H1 (cell line): ENCODE results near the gene EXOC1. TPM values are rescaled to one million over a fixed set of nuclear protein-coding genes. Genes with fewer than 3 reads are reported as not detected.

Experiments
- CTCF ChIA-PET: fragments of 300-600 bp; sonication (Branson Sonifier 250); formaldehyde crosslinking; loops from one replicate; lab custom pipeline; 2021; ENCODE audit not compliant: partially characterized antibody; lab: Charles Lee
- POLR2A ChIA-PET: fragments of 300-600 bp; sonication (Branson Sonifier 250); formaldehyde crosslinking; loops from one replicate; lab custom pipeline; 2021; ENCODE audit warnings: inconsistent platforms; ENCODE audit not compliant: partially characterized antibody; lab: Charles Lee
- DNase-seq, 2 experiments: peaks; one replicate each; pipeline versions ENCODE4 v3.0.0 to v3.0.0-alpha.2; 2010 to 2022; ENCODE audit warnings: low spot score in 2 of 2, low read depth in 1 of 2, mixed read lengths in 1 of 2
- FAIRE-seq: peaks from 2 replicates; lab custom pipeline; 2011; peaks lifted over from hg19 to GRCh38; lab: Jason Lieb, UNC
- H2AFZ ChIP-seq: 2 replicates; pipeline ENCODE4 v1.8.1; 2012; ENCODE audit warnings: low read length, inconsistent platforms
- H2AK5ac ChIP-seq: 2 replicates; pipeline ENCODE4 v1.6.1; 2013; ENCODE audit warnings: low read depth, low read length
- H2BK120ac ChIP-seq: replicated peaks from 2 replicates; pipeline ENCODE3; 2013; ENCODE audit warnings: low read depth, low read length, inconsistent platforms
- H2BK12ac ChIP-seq: 2 replicates; pipeline ENCODE4 v1.6.1; 2013; ENCODE audit warnings: low read depth, low read length
- H2BK15ac ChIP-seq: 2 replicates; pipeline ENCODE4 v1.6.1; 2013; ENCODE audit warnings: low read length
- H2BK20ac ChIP-seq: 2 replicates; pipeline ENCODE4 v1.6.1; 2013; ENCODE audit warnings: low read length
- H2BK5ac ChIP-seq: 2 replicates; pipeline ENCODE4 v1.6.1; 2013; ENCODE audit warnings: low read depth, low read length
- H3K14ac ChIP-seq: 2 replicates; pipeline ENCODE4 v1.6.1; 2013; ENCODE audit warnings: inconsistent platforms; ENCODE audit not compliant: insufficient read length
- H3K18ac ChIP-seq: 2 replicates; pipeline ENCODE4 v1.6.1; 2013; ENCODE audit warnings: low read length; ENCODE audit errors: extremely low read depth
- H3K23ac ChIP-seq: 2 replicates; pipeline ENCODE4 v1.6.1; 2013; ENCODE audit warnings: inconsistent platforms; ENCODE audit not compliant: insufficient read length
- H3K23me2 ChIP-seq: 2 replicates; pipeline ENCODE4 v1.6.1; 2013; ENCODE audit warnings: low read depth, low read length
- H3K27ac ChIP-seq: 2 replicates; pipeline ENCODE4 v1.6.1; 2011; ENCODE audit warnings: low read depth, low read length, inconsistent platforms
- H3K27me3 ChIP-seq, 4 experiments: replicated peaks in 1 of 4; 1 replicate in 1 of 4; 2 replicates in 3 of 4; pipeline versions ENCODE4 v1.6.1 to v1.8.1; 2011 to 2013; ENCODE audit warnings: low read length in 3 of 4, mild to moderate bottlenecking in 3 of 4, inconsistent platforms in 2 of 4, mixed read lengths in 2 of 4, moderate library complexity in 1 of 4; ENCODE audit not compliant: control insufficient read depth in 3 of 4, insufficient read depth in 3 of 4; ENCODE audit errors: extremely low read depth in 1 of 4
- H3K36me3 ChIP-seq, 4 experiments: 2 replicates each; pipeline versions ENCODE4 v1.6.1 to v1.8.1; 2011 to 2013; ENCODE audit warnings: mild to moderate bottlenecking in 4 of 4, low read length in 3 of 4, moderate library complexity in 2 of 4, control low read depth in 1 of 4, inconsistent platforms in 1 of 4; ENCODE audit not compliant: insufficient read depth in 4 of 4, control insufficient read depth in 2 of 4
- H3K4ac ChIP-seq: replicated peaks from 2 replicates; pipeline ENCODE3; 2013; ENCODE audit warnings: low read length, low read depth, mixed read lengths, inconsistent platforms; ENCODE audit not compliant: insufficient read length
- H3K4me1 ChIP-seq, 4 experiments: replicated peaks in 1 of 4; 1 replicate in 1 of 4; 2 replicates in 3 of 4; pipeline versions ENCODE4 v1.6.1 to v1.8.1; 2011 to 2013; ENCODE audit warnings: low read length in 3 of 4, inconsistent platforms in 2 of 4, mixed read lengths in 1 of 4; ENCODE audit not compliant: insufficient read depth in 4 of 4, control insufficient read depth in 3 of 4
- H3K4me2 ChIP-seq, 2 experiments: 2 replicates each; pipeline versions ENCODE4 v1.6.1 to v1.8.1; 2011 to 2013; ENCODE audit warnings: low read depth in 2 of 2, low read length in 2 of 2, control low read depth in 1 of 2, inconsistent platforms in 1 of 2, mild to moderate bottlenecking in 1 of 2; ENCODE audit not compliant: insufficient read depth in 1 of 2
- H3K4me3 ChIP-seq, 4 experiments: fragments of 200-600, 300-600 bp in 1 of 4; sonication (generic), shearing (Covaris generic), sonication (Bioruptor Twin) in 1 of 4; 2 replicates each; pipeline versions ENCODE4 v1.5.1 to v1.8.1; 2011 to 2016; ENCODE audit warnings: low read length in 4 of 4, low read depth in 3 of 4, control low read depth in 2 of 4, inconsistent platforms in 2 of 4, mild to moderate bottlenecking in 2 of 4, mixed read lengths in 1 of 4, moderate library complexity in 1 of 4; ENCODE audit not compliant: insufficient read depth in 2 of 4; ENCODE audit errors: extremely low read depth in 1 of 4
- H3K56ac ChIP-seq: replicated peaks from 2 replicates; pipeline ENCODE3; 2013; ENCODE audit warnings: low read depth, mild to moderate bottlenecking, mixed read lengths, low read length, inconsistent platforms; ENCODE audit not compliant: insufficient read length
- H3K79me1 ChIP-seq: 2 replicates; pipeline ENCODE4 v1.6.1; 2013; ENCODE audit warnings: low read depth, low read length, control low read depth
- H3K79me2 ChIP-seq, 2 experiments: 2 replicates each; pipeline versions ENCODE4 v1.6.1 to v1.8.1; 2012 to 2013; ENCODE audit warnings: low read length in 2 of 2, mild to moderate bottlenecking in 2 of 2, inconsistent platforms in 1 of 2; ENCODE audit not compliant: insufficient read depth in 2 of 2, control insufficient read depth in 1 of 2
- H3K9ac ChIP-seq, 4 experiments: replicated peaks in 1 of 4; 1 replicate in 1 of 4; 2 replicates in 3 of 4; pipeline versions ENCODE4 v1.6.1 to v1.8.1; 2011 to 2013; ENCODE audit warnings: low read depth in 3 of 4, low read length in 3 of 4, control low read depth in 2 of 4, mild to moderate bottlenecking in 2 of 4, moderate library complexity in 2 of 4, inconsistent platforms in 1 of 4; ENCODE audit errors: extremely low read depth in 1 of 4
- H3K9me3 ChIP-seq, 2 experiments: 2 replicates each; pipeline versions ENCODE4 v1.6.1 to v1.8.1; 2012 to 2013; ENCODE audit warnings: mild to moderate bottlenecking in 2 of 2, moderate library complexity in 2 of 2, control low read depth in 1 of 2, inconsistent platforms in 1 of 2, low read depth in 1 of 2, low read length in 1 of 2, mixed read lengths in 1 of 2; ENCODE audit not compliant: insufficient read depth in 2 of 2
- H4K20me1 ChIP-seq, 2 experiments: replicated peaks in 1 of 2; 2 replicates each; pipeline versions ENCODE3 to v1.8.1; 2011 to 2013; ENCODE audit warnings: inconsistent platforms in 2 of 2, low read length in 2 of 2, mild to moderate bottlenecking in 1 of 2; ENCODE audit not compliant: insufficient read depth in 2 of 2, control insufficient read depth in 1 of 2
- H4K5ac ChIP-seq: 2 replicates; pipeline ENCODE4 v1.6.1; 2013; ENCODE audit warnings: low read length, low read depth, mixed read lengths, inconsistent platforms; ENCODE audit not compliant: insufficient read length
- H4K8ac ChIP-seq: 2 replicates; pipeline ENCODE4 v1.8.0; 2013; ENCODE audit warnings: mild to moderate bottlenecking, moderate library complexity, low read length, inconsistent platforms; ENCODE audit not compliant: insufficient read depth; ENCODE audit errors: extremely low read depth
- H4K91ac ChIP-seq: replicated peaks from 2 replicates; pipeline ENCODE3; 2013; ENCODE audit warnings: low read length, mixed read lengths, inconsistent platforms; ENCODE audit not compliant: insufficient read length
- EGR1 ChIP-seq: IDR thresholded peaks from 2 replicates; pipeline ENCODE4 v1.6.1; 2011; ENCODE audit warnings: low read depth, low read length, borderline replicate concordance
- KDM1A ChIP-seq: fragments of 200-600, 300-600 bp; sonication (generic); IDR thresholded peaks from 2 replicates; pipeline ENCODE4 v1.7.1; 2016; ENCODE audit warnings: mild to moderate bottlenecking, low read length, borderline replicate concordance
- WGBS, 2 experiments: shearing (Covaris generic) in 1 of 2; methylation state at CpG; one replicate each; pipeline versions ENCODE4 v1.1.6 to v1.1.7; 2013 to 2015; ENCODE audit warnings: low lambda C conversion rate in 2 of 2, mixed read lengths in 2 of 2, inconsistent platforms in 1 of 2, low coverage in 1 of 2, missing lambda C conversion rate in 1 of 2; ENCODE audit not compliant: insufficient replicate concordance in 2 of 2, insufficient coverage in 1 of 2, insufficient read length in 1 of 2; ENCODE audit errors: extremely low coverage in 1 of 2, missing lambda C conversion rate in 1 of 2; 5-methylcytosine and 5-hydroxymethylcytosine counted together
- polyA plus RNA-seq, 7 experiments: library from polyadenylated mRNA; depleted of rRNA in 3 of 7; stranded (reverse) in 5 of 7; unstranded in 2 of 7; fragments of >200 nt in 5 of 7; fragments of 200-250 nt in 2 of 7; gene quantifications; 1 replicate in 5 of 7; 2 replicates in 1 of 7; 4 replicates in 1 of 7; pipeline versions ENCODE4 v1.2.1 to v1.2.3, GENCODE V29; 2011 to 2013; ENCODE audit warnings: missing spikeins in 2 of 7, mixed read lengths in 2 of 7
- total RNA-seq: library from RNA; stranded (reverse); fragmentation: NEBNext Ultra II Directional; extraction: Animal tissue kit (Norgen Biotek cat#: 25700); gene quantifications from 2 replicates; pipeline ENCODE4 v1.2.1, GENCODE V29; 2021

The EXOC1 gene
- total and polyA plus RNA-seq, 2 of the 8 experiments (the other 6 are each of a cell fraction or from before 2014, with no cell fraction given): 5.9 to 19.6 TPM

DNA sequence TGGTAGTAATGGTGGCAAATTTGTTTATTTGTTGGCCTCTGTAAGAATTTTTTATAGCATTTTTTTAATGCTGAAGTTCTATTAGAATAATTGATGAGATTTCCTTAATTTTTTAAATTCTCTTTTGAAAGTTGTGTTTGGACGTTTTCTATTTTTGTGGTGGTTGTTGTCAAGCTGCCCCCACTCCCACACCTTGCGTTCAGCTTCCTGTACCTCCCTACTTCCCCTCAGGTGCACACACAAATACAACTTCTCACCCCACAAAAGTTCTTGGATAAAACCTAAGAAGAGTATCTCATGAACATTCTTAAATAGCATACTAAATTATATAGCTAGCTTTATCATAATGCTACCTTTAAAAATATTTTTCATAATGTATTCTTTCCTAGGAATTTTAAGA, 38.7 kb downstream of the EXOC1 start:
- FAIRE-seq (no peak), DNase-seq (no peak)
- no peak overlapping the region for H3K27ac ChIP-seq
- no peak overlapping the region for H3K18ac ChIP-seq
- H3K14ac ChIP-seq: no peak overlapping the region
- ChIA-PET CTCF (interaction anchor here (1.2 to 1.4 kb wide), 2 partner anchors 11 to 26 kb away, joined by 4 to 5 read pairs; no protein-coding TSS in a partner anchor), POLR2A (no interaction called here)
- 90% methylated on average over 2 of the region's 2 CpGs; no CpG with 5 or more reads in 1 of the 2 experiments for WGBS, 2 experiments
- no peak overlapping the region for H3K9ac ChIP-seq
- H2AK5ac ChIP-seq: no peak overlapping the region
- no peak overlapping the region for H2BK12ac ChIP-seq
- no peak overlapping the region for H2BK15ac ChIP-seq
- no peaks in the 10 kb centered on the region for H3K23me2 ChIP-seq
- no peak overlapping the region for H4K5ac ChIP-seq
- H2BK120ac ChIP-seq: no peak overlapping the region
- no peak overlapping the region for H3K23ac ChIP-seq
- H3K4ac ChIP-seq: no peak overlapping the region
- H3K4me1 ChIP-seq: no peaks in the 10 kb centered on the region
- no peaks in the 10 kb centered on the region for H4K20me1 ChIP-seq
- no peak overlapping the region for H2BK5ac ChIP-seq
- no peak overlapping the region for H3K4me3 ChIP-seq
- H3K4me2 ChIP-seq: no peak overlapping the region
- H4K8ac ChIP-seq: no peak overlapping the region
- no peak overlapping the region for H4K91ac ChIP-seq
- no peaks in the 10 kb centered on the region for H3K79me2 ChIP-seq
- H3K27me3 ChIP-seq: no peaks in the 10 kb centered on the region
- H3K9me3 ChIP-seq: no peaks in the 10 kb centered on the region
- peaks cover 0 to 18% (median 1%) of the 10 kb centered on the region in 4 experiments; a peak in 3 of 8 replicates for H3K36me3 ChIP-seq
- H2BK20ac ChIP-seq: no peak overlapping the region
- H3K56ac ChIP-seq: no peak overlapping the region
- H2AFZ ChIP-seq: no peak overlapping the region
- no peaks in the 10 kb centered on the region for H3K79me1 ChIP-seq
- TF ChIP-seq EGR1: no peak
- TF ChIP-seq KDM1A: no peak
